HG03571 (cell line): Measurements from ENCODE around the gene VPS51.

ENCODE experiments used
- ATAC-seq: cut with Tn5 transposase; IDR thresholded peaks from one replicate; pipeline ENCODE4 v1.9.1; 2021; ENCODE audit not compliant: unreplicated experiment

The VPS51 gene

DNA sequence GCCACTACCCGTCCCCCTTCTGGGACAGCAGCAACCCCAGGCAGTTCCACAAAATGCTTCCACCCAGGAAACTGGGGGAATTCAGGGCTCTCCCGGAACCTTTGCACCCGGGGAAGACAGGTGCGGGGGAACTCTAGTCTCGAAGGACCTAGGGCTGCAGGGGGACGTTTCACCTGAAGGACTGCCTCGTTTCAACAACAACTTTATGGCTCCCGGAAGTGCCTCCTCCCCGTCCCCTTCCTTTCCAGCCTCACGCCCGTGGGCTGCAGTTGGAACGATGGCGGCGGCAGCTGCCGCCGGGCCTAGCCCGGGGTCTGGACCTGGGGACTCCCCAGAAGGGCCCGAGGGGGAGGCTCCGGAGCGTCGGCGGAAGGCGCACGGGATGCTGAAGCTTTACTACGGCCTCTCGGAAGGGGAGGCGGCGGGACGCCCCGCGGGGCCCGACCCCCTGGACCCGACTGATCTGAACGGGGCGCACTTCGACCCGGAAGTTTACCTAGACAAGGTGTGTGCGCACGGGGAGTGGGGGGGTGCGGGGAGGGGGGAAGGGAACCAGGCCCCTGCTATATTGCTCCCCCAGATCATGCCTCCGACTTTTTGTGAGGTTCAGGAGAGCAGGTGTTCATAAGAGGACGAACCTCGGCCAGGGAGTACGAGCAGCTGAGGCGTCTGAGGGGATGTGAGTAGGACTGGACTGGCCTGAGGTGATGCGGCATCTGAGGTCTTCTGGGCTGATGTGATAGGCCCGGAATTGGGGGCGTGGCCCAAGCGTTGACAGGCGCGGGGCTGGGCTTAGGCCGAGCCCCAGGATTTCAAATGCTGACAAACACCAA lies at the start of gene VPS51:
Gene VPS51 (plus strand): TSS at position 241 of the 833 bp plus-strand sequence. CDS start 37 bp downstream, at position 278.
- ATAC-seq = peak; percentile 75

DNA sequence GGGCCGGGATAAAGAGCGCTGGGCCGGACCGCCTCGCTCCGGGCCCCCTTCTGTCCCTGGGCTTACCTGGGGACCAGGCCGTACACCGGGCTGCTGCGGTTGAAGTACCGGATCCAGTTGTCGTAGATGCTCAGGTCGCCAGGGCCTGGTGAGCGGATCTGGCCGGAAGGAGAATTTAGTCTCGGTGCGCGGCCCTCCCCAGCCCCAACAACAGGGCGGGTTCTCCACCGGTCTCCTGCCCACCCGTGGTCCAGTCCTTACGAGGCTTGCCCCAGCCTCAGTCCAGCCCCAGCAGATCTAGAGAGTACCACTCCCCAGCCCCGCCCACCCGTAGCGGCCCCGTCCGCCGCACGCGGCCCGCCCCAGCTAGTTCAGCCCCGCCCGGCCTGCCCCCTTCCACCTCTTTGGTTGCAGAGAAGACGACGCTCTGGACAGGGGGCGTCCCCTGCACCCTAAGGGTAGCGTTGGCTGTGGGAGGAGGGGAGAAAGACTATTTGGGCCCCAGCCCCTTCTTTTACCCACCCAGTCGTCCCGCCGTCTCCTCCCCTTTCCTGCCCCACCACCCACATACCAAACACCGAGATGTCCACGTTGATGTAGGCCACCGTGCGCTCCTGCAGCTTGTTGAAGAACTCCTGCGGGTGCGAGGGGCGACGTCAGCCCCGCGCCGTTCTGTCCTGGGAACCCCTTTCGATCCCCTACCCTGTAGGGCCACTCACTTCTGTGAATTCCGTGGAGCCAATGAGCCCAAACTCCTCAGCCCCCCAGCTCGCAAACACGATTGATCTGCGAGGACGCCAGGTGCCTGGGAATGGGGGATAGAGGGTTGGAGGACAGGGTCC lies 48.2 kb upstream of the VPS51 start:
- no peak for ATAC-seq

DNA sequence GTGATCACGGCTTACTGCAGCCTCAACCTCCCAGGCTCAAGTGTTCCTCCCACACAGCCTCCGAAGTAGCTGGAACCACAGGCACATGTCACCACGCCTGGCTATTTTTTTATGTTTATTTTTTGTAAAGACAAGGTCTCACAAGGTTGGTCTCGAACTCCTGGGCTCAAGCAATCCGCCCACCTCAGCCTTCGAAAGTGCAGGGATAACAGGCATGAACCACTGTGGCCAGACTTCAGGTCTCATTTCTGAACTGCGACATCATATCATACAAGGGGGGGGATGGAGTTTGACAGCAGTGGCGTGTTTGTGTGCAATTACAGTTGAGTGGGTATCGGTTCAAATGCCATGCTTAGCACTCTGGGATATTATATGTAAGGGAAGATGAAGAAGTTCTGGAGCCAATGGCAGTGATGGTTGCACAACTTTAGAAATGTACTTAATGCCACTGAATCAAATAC lies 44.6 kb upstream of the VPS51 start:
- ATAC-seq = no peak

DNA sequence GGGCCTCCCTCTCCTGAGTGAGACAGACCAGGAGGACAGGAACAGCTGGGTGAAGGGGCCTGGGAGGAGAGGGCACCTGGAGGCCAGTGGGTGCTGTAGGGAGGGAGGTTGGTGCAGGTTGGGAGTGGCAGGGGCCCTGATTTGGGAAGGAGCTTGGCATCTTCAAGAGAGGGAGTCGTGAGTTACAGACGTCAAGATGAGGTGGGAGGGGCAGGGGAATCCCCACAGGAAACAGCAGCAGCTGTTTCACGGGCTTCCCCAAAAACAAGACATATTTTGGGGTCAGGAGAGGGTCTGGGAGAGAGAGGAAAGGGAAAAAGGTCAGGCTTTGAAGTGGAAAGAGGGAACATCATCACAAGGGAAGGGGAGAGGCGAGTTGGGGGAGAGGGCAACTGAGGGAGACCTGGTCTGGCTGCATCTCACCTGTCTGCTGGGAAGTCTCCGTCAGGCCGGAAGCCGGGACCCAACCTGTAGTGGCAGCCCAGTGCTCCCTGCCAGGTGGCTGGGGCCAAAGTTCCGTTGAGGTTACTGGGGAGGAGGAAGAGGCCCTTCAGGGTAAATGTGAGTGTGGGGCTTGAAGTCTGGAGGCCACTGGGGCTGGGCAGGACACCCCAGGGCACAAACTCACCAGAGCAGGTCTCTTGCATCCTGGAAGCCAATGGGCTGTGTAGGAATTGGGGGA lies 42.0 kb upstream of the VPS51 start:
- ATAC-seq = no peak

DNA sequence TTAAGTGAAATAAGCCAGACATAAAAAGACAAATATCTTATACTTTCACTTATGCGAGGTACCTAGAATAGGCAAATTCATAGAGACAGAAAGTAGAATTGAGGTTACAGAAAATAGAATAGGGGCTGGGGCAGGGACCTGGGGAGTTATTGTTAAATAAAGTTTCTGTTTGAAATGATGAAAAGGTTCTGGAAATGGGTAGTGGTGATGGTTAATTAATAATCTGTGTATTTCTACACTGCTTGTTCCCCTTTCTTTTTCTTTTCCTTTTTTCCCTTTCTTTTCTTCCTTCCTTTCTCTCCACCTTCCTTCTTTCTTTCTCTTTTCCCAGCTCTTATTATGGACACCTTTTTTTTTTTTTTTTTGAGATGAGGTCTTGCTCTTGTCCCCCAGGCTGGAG lies 40.5 kb upstream of the VPS51 start:
- ATAC-seq = no peak

DNA sequence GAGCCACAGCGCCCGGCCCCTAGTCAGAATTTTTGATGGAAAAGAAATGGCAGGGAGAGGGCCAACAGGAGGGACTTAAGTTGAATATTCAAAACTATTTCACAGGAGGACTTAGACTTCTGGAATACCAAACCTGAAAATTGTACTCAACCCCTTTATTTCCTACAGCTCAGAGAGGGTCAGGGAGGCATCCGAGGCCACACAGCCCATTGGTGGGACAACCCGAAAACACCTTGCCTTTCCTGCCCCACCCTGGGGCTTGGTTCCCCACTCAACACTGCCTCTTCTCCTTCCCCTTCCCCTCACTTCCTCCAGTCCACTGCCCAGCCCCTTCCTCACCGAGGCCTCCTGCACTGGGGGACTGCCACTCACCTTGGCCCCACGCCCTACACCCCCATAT lies 39.0 kb upstream of the VPS51 start:
- no peak for ATAC-seq

DNA sequence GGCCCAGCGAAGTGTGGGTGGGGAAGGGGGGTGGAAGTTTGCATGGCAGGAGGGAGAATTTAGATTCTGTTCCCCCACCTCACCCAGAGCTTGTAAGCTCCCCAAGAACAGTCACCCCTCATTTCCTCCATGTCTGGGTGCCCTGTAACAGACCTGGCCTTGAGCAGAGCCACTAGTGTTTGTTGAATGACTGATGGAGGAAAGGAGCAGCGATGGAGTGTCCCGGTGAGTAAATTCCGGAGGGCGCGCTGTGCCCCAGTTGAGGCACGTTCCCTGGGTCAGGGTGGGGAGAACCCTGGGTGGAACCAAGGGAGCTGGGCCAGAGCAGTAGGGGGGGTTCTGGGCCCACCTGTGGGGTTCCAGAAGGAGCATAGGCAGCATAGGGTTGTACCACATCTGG lies 38.5 kb upstream of the VPS51 start:
- no peak for ATAC-seq

DNA sequence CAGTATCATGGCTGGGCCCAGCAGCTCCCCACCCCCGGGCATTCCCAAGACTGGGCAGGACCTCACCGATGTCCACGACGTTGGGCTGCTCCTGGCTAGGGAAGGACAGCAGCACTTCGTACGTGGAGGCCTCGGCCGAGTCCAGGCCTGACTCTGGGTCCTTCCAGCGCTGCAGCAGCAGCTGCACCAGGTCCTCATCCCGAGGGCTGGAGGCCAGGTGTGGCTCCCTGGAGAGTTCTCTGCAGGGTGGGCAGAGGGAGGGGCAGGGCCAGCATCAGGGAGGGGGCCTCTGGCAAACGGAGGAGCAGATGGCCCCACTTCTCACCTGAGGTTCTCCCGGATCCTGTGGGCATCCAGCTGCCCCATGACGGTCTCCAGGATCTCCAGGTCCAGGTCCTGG lies 38.0 kb upstream of the VPS51 start:
- ATAC-seq = no peak

DNA sequence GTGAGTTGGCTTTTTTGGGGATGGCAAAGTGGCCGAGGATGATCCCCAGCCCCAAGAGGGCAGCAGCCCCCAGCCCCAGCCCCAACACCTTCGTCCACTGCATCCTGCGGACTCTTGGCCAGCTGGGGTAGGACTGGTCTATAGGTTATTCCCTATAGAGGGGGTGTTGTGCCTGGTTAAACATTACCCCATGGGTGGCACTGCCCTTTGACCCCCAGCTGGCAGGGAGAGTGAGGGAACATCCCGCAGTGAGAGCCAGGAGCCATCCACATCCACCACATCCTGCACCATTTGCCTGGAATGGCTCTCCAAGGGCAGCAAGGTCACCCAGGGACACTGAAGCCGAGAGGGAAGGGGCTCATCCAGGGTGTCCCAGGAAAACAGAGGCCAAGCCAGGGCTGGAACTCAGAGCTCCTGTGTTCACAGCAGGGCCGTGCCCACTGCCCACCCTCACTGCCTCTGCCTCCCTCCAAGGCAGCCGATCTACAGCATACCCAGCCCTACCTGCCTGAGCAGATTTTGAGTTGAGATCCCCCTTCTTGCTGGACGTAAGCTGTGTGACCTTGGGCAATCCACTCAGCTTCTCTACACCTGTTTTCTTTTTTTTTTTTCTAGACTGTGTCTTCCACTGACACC lies 37.5 kb upstream of the VPS51 start, which contains the start of gene NAALADL1:
Gene NAALADL1 (minus strand): TSS at position 135 of the 636 bp plus-strand sequence. CDS start 32 bp downstream, at position 103.
- no peak for ATAC-seq

DNA sequence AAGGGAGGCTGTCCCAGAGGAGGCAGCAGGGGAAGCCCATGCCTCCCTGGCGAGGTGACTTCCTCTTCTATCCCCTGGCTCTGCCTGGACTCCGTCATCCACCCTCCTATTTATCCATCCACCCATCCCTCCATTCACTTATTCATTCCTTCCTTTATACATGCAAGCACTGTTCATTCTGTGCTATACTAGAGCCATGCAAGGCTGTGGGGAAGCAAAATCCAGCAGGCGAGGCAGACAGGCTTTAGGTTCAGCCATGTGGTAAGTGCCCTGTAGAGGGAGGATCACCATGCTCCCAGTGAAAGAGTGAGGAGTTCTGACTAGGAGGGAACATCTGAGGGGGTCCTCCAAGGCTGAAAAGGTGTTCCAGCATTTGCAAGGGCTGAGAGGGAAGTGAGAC lies 36.5 kb upstream of the VPS51 start:
- ATAC-seq = no peak

DNA sequence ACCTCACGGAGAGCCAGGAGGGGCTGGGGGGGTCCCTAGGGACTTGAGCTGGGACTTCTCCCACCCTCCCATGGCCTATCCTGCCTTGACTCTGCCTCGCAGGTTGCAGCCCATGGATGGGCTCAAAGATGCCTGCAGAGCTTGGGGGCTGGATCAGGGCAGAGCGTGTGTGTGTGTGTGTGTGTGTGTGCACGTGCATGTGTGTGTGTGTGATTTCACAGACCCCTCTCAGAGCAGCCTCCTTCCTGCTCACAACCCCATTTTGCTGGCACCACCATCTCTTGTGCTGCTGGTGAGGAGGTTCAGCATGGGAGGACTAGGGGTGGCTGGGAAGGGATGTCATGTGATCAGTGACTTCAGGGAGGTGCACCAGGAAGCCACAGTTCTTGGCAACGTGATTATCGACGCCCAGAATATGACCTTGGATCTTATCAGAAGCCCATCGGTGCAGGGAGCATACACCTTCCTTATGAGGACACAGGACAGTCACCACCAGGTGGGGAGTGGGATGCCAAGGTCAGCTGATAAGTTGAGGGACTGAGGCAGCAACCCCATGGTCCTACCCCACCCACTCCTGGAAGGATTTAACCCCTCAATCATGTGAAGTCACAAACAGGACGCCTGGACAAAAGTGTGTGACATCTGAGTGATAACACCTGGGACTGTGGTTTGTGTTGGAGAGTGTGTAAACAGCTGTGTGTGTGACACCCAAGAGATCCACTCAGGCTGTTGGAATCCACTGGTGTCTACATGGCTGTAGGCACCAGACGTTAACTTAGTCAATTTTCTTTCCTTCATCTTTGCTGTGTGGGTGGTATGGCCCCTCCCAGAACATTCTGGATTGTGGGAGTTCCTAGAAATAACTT lies 35.8 kb upstream of the VPS51 start:
- ATAC-seq = no peak

DNA sequence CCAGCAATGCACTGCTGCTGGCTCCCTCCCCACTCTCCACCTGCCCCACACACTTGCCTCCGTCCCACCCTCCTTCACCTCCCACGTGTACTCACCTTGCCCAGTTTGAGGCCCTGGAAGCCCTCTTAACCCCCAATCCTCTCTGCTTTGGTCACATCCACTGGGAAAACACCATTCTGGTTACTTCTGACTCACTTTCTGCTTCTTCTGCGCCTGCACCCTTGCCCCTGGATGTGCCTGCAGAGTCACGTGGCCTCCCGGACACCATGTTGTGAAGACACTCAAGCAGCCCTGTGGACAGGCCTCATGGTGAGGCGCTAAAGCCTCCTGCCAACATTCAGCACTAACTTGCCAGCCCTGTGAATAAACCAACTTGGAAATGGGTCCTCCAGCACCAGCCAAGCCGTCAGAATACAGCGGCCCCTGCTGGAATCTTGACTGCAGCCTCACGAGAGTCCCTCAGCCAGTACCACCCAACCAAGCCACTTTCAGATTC lies 35.1 kb upstream of the VPS51 start:
- no peak for ATAC-seq

DNA sequence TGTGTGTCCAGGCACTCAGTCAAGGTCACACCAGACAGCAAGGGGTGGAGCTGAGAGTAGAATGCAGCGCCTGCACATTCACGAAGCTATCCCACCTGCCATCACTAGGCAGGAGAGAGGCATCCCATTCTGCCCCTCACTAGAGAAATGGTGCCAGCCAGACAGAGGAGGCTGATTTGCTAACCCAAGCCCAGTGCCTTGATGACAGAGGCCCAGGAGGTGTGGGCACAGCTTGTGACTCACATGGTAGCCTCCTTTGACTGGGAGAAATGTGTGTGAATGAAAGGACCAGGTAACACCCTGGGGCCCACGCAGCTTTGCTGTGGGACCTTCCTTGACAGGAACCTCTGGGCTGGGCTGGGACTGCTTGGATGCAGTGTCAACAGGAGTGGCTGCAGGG lies 32.5 kb upstream of the VPS51 start:
- ATAC-seq = no peak

DNA sequence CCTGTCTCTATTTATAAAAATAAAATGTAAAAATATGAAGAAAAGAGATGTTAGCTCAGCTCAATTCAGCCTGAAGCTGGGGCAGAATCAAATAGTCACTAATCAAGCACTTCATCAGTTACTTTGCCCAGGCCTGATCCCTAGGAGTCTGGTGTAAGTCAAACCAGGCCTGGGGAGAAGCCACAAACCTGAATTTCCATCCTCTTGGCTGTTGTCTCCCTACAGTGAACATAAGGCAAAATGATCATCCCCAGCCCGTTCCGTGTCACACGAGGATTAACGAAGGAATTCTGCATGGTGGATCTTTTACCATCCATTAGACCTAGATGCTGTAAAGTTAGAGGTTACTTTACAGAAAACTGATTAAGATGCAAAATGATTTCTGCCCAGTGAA lies 31.2 kb upstream of the VPS51 start:
- no peak for ATAC-seq

DNA sequence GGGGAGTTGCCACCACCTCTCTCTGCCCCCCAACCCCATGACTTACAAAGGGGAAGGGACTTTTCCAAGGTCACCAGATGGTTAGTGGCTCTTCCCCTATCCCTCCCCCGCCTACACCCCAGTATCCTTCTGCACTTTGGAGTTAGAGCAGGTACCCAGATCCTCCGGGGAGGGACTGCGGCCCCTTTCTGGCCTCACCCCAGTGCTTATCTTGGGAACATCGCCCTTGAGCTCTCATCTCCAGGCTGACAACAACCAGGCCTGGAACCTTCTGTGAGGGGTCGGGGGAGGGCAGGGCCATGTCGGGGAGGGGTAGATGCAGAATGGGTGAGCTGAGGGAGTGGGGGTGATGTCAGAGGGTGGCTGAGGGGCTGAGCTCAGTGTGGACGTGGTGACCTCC lies 30.2 kb upstream of the VPS51 start:
- no peak for ATAC-seq

DNA sequence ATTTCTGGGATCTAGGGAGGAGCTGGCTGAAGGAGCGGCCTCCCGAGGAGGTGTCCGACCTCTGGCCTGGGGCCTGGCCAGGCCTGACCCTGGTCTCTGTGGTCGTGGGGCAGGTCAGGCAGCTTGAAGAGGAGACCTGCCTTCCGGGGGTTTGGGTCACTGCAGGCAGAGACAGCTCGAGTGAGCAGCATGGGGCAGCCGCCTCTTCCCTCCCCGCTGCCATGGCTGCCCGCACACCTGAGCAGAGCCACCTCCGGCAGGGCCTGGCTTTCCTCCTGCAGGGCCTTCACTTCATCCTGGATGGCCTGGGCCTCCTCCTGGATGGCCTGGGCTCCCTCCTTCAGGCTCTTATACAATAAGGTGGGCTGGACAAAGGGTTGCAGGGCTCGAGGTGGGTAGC lies 29.7 kb upstream of the VPS51 start:
- ATAC-seq = no peak

DNA sequence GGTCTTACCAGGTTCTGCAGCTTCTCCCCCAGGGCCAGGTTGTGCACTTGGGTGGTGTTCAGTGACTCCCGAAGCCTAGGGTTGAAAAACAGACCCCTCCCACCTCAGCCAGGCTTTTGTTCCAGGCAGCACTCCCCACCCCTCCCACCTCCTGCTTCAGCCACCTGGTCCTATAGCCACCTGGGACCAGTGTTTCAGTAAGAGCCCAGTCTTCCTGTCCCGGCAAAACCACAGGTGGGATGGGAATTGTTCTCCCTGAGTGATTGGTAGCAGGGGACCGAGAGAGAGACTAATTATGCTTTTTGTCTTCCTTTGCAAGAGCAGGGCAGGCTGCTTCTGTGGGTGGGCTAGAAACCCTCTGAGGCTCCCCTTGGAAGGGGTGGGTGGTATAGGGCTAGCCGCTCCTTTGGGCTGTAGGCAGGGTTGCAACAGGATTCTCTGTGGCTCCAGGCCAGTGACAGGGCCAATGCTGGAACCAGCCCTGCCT lies 29.2 kb upstream of the VPS51 start:
- ATAC-seq = no peak

DNA sequence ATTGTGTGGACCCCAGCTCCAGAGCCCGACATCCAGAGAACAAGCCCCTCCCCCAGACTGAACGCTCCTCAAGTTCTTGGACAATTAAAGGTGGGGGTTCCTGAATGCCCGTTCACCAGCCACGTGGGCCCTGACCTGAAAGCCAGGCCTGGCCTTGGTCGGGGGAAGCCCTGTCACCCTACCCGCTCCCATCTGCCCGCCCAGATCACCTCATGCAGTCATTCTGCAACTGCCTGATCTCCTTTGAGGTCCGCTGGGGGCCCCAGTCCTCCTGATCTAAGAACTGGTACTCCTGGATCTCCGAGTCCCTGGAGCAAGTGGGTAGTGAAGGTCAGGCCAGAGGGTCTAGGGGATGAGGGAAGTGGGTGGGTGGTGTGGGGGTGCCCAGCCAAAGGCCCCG lies 28.6 kb upstream of the VPS51 start:
- no peak for ATAC-seq

DNA sequence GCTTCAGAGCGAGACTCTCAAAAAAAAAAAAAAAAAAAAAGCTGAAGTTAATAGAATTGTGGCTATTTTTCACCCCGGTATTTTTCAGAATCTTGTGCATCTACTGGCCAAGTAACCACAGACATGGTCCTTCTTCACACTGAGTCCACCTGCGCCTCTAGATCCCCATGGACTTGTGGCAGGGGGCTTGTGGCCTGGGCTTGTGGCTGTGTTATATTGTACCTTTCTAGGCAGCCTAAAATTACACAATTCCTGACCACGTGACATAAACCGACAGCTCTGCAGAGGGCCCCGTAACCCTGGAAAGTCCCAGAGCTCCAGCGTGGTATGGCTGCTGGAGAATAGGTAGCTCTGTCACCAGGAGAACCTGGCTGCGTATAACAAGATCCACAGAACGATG lies 26.8 kb upstream of the VPS51 start:
- no peak for ATAC-seq
